NCI-H2107 treated with DMSO at 0.1 percent for 48 hours (cell line): ENCODE measurements around the gene ZNF236.
"Not testable (repeated sequence)": the region's sequence is repeated elsewhere in the genome, so short reads cannot be mapped to it uniquely, and the experiment has no call there.

Experiments used
- DNase-seq: peaks from one replicate; lab custom pipeline; 2025; ENCODE audit not compliant: unreplicated experiment; lab: John Stamatoyannopoulos, UW

The ZNF236 gene

DNA sequence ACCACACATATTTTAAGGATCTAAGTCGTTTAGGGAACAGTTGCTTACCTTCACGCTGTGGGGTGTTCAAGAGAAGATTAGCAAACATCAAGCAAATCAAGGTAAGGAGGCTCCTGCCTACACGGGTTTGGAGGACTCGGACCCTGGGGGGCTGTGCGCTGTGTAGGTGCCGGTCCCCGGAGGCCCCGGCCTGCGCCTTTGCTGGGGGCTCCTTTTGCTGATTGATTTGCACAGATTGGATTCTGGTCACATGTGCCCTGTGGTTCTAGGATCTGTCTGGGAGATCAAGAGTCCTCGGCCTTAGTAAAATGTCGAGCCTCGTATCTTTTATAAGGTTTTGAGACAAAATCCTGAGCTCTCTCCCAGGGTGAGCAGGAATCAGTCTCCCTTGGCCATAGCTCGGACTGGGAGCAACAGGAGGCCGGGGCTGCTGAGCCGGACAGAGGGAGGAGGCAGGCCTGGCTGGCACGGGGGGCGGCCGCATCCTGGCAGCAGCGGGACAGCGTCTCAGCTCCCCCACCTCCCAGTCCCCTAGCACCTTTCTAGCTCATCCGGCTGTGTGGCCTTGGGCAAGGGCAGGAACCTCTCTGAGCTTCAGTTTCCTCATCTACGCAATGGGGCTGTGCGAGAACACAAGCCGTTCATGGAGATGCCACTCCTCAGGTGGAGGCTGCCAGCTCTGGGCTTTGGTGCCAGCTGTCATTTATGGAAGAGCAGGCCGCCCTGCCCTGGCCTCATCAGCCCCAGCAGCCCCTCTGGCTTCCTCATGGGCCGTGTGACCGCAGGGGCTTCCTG lies 163.0 kb downstream of the ZNF236 start:
- DNase-seq: no peak

DNA sequence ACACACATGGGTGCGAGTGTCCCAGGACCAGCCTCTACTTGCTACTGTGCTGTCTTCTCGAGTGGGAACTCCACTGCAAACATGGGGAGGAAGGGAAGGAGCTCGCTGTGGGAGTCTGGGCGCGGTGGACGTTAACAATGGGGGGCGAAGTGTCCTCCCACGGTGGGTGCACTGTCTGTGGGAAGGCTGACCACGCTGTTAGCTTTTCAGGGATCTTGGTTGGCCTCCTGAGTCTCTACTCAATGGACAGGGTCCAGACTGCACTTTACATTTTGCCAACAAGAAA lies 163.5 kb downstream of the ZNF236 start:
- no peak for DNase-seq

DNA sequence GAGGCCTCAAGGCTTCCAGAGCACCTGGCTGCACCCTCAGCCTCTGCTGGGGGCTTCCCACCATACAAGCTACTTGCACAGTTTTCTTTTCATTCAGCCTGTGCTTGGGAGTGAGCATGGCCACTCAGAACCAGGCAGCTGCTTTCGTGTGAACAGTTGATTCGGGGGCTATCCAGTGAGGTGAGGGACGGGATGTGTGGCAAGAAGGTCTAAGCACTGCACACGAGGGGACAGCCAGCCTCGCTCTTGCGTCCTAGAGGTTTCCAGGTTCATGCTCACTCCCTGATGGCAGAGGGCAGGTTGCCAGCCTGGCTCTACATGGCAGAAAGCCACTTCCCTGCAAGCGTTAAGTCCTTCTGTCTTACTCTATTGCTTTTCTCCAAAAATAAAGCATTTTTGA lies 164.0 kb downstream of the ZNF236 start:
- DNase-seq: no peak

DNA sequence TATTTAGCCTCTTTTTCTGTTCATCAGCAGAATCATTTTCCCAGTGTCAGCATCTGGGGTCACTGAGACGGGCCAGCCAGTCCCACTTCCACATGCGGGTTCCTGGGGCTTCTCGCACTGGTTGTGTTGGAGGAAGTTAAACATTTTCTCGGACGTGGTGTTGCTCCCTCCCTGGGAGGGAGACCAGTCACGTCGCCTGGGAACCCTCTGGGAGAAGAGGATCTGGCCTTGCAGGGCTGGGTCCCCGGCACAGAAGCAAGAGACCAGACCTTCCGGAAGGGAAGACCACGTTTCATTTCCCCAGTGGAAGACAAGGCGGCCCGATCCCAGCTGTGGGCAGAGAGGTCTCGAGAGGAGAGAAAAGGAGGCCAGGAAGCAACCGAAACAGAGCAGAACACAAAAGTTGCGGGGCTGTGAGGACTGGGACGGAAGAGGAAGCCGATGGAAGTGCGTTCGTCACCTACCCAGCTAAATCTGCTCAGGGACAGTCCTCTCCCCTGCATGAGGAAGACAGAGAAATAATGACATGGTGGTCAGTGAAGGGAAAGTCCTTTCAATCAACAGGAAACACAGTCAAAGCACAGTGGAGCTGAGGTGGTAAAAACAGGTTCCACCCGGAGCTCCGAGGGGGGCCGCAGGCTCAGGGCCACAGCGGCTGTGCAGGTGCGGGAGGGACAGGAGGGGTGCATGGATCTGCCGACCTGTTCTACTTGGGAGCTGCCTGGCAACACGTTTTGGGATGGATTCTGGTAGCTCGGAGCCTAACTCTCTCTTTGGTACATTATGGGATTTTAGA lies 165.9 kb downstream of the ZNF236 start:
- no peak for DNase-seq

DNA sequence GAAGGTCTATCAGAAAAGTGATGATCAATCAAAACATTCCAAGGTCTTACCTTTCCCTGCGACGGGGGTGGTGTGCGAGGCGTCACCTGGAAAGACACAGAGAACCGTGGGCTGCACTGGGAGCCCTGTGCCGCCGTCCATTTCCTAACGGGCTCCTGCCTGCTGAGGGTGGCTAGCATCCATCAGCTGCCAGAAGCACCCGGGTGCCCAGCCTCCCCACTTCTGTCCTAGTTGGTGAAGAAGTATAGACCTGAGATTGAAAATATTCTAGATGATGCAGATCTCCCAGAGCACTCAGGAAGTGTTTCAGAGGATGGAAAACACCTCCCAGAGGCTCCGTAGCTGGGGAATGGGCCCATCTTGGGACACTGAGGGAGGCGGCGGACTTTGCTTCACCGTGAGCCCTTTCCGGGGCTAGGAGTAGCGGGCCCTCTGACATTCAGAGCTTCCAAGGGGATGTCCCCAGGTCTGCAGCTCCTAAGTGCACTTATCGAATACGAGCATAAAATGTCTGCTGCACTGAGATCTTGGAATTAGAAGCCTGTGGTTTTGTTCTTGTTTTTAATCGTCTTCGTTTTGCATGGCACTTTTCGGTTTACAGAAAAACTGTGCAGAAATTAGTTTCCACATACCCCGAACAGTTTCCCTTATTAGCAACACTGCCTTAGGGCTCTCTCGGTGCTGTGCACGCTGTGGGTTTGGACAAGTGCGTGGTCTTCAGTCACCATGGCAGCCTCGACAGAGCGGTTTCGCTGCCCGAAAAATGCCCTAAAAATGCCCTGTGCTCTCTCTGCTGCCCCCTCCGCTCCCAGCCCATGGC lies 166.7 kb downstream of the ZNF236 start:
- no peak for DNase-seq

DNA sequence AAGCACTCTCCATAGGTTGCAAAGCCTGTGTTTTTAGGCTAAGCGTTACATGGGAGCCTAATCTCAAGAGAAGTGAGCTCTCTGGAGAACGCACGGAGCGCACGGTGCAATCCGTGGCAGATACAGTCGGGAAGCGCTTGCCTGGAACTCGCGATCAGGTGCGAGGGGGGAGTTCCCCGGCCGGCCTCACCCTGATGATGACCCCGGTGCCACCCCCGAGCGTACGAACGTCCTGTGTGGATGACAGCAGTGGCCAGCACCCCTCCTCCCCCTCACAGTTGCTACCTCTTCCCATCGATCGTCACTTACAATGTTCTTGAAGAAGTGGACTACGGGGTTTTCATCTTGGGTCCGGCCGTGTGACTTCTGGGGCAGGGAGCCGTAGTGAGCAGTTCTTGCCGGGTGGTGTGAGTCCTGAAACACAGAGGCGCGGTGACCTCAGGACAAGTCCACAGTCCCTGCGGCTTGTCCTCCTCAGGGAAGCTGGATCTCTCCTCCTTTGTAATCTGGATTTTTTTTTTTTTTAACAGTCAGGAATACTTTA lies 167.4 kb downstream of the ZNF236 start:
- no peak for DNase-seq

DNA sequence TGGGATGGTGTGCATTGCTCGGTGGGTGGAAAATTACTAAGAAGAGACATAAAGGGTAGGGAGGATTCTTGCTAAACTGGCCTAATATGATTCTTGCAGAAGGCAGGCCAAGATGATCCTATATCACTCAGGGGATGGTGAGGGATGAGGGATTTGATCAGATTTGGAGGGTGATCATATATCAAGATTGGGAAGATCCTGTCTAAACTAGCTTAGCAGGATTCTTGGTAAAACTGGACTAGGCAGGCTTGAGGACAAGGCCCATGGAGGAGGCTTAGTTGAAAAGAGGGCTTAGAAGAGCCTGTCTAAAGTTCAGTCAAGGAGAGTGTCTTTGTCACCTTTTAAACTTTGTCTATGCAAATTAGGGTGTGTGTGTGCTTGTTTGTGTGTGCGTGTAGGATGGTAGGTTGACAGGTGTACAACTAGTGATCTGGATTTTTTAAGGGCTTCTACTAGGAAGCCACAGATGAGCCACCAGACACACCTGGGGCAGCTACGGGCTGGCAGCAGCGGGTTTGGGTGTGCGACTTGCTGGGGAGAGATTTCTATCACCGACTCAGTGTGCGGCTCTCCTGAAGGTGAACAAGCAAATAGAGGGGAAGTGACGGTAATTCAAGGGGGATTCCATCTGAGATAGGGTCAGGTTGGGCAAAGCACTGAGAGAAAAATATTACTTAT lies 168.1 kb downstream of the ZNF236 start:
- not testable (repeated sequence) for DNase-seq

DNA sequence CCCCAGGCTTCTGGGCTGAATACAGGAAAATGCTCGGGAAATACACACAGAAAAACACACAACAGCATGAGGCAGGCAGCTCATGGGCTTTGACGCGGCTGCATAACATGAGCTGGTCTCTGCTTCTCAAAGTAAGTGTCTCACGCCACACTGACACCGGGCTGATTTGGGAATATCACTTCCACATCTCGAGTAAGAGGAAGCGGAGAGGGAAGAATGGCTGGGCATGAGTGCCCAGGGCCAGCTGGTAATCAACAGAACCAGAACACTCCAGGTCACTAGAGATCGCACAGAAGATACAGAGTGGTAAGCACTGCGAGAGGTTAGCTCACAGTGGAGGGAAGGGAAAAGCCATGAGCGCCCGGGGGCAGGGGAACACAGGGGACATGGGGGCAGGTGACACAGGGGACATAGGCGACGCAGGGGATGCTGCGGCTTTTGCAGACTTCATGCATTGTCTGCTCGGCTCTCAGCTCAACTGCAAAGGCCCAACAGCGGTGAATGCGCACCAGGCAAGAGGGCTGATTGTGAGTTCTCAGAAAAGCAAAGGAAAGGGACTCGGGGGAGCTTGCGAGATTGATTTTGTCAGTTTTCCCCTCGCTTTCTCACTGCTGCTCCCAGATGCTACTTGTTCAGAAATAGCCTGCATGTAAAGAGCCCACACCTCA lies 168.8 kb downstream of the ZNF236 start:
- no peak for DNase-seq

DNA sequence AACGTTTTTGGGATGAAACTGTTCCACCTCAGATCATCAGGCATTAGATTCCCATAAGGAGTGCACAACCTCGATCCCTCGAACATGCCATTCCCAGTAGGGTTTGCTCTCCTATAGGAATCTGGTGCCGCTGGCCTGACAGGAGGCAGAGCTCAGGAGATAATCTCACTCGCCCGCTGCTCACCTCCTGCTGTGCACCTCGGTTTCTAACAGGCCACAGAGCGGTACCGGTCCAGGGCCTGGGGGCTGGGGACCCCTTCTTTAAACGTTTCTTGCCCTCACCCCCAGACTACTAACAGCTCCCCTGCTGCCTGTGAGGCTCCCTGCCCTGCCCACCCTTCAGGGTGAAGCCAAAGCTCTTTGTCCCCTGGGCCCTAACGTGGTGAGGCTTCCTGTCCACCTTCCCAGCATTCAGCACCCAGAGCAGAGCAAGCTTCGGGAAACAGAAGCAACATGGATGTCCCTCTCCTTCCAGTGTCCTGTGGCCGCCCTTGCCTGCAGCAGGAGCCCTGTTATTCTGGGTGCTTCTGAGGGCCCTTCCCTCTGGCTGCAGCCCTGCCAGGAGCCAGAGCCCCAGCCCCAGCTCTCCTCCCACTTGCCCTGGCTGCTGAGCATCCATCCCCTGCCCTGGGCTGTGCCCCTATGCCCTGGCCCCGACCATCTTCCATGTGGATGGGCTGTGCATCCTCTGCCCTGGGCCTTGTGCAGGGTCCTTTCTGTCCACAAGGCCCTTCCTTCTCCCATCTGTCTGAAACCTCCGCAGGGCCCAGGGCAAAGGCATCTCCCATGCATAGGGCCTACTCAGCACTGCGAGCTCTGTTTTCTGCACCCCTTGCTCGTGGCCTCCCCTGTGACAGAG lies 170.1 kb downstream of the ZNF236 start:
- no peak for DNase-seq

DNA sequence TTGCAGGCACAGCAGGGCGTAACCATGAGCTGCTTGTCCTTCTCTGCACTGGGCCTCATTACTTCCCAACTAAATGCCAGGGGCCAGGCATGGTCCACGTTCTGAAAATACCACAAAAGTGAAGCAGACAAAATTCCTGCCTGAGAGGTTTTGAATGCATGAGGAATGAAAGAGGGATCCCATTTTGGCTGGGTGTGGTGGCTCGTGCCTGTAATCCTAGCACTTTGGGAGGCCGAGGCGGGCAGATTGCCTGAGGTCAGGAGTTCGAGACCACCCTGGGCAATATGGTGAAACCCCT lies 170.7 kb downstream of the ZNF236 start:
- DNase-seq: no peak

DNA sequence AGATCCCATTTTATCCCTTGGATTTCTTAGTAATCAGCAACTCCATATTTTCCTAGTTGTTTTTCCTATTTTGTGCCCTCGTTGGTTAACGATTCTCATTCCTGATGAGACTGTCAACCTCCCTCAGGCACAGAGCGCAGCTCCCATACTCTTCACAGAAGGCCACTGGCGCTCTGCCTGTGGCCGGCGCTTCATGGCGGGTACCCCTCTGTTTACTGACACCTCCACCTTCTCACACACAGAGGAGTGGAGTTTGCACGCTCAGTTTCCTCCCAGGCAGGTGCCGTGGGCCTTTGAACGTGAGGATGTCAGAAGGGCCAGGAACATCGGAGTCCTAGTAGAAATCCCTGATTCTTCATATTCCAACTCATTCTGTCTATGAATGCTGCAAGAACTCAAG lies 171.2 kb downstream of the ZNF236 start:
- no peak for DNase-seq

DNA sequence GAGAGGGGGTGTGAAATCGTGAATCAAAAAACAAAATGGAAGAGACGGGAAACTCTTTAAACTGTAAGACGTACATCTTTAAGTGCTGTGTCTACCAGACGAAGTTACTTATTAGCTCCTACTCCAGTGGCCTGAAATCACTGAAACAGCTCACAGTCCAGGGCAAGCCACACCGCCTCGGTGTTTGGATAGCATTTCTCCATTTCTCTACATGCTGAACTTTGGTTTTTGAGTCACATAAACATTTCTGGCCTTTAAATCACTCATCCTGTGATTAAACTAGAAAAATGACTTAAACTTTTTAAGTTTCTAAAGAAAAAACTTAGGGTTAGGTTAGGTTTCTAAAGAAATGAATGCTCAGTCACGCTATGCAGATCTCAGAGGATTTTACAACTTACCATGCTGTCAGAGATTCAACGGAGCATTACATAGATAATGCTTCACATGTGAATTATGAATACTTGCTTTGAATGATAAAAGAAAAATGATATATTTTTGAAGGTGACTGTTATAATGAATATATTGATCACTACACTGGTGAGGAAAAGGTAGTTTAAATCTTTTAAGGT lies 171.8 kb downstream of the ZNF236 start:
- no peak for DNase-seq

DNA sequence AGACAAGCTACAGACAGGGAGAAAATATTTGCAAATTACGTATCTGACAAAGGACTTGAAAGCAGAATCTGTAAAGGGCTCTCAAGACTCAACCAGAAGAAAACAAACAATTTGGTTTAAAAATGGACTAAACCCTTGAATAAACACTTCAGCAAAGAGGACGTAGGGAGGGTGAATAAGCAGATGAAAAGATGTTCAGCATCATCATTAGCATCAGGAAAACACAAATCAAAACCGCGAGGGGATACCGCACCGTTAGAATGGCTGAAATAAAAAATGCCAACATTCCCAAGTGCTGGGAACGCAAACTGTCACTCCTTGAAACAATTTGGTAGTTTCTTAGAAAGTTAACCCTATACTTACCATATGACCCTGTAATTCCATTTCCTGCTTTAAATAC lies 173.5 kb downstream of the ZNF236 start:
- DNase-seq: no peak

DNA sequence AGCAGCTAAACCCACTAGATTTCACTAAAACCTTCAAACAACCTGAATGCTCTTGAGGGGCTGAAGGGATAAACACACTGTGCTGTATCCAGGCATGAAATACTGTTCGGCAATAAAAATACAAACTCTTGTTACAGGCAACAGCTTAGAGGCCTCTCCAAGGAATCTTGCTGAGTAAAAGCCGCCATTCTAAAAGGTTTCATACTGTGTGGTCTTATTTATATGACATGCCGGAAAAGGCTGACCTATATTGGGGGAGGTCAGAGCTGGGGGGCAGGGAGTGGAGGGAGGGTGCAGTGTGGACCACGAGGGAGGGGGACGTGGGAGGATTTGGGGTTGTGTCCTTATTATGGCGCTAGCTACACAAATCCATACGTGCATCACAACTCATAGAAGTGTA lies 174.1 kb downstream of the ZNF236 start:
- no peak for DNase-seq

DNA sequence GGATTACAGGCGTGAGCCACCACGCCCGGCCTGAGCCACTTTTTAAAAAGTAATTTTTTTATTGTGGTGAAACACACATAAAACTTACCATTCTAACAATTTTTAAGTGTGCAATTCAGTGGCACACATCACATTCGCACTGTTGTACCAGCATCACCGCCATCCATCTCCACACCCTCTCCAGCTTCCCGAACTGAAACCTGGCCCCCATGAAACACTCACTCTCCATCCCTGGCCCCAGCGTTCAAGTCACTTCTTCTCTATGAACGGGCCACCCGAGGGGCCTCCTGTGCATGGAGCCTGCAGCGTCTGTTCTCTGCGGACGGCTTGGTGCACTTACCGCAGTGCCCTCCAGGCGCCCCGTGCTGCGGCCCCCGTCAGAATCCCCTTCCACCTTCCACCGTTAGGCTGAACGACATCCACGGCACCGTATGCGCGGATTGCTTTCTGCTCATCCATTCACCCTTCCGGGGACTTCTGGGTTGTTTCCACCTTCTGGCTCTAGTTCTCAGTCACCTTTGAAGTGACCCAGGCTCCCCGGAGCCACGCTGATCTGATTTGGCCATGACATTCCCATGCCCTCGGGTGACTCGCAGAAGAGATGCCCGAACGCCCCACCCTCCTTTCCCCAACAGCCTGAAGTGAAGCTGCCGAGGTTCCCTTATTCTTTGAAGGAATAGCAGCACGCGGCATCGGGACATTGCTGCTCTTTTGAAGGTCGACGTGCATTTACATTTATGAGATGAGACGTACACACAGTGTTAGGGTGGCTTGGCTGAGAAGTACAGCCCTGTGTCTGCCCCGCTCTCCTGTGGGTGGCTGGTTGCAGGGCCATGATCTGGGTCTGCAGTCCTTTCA lies 175.8 kb downstream of the ZNF236 start:
- DNase-seq: no peak

DNA sequence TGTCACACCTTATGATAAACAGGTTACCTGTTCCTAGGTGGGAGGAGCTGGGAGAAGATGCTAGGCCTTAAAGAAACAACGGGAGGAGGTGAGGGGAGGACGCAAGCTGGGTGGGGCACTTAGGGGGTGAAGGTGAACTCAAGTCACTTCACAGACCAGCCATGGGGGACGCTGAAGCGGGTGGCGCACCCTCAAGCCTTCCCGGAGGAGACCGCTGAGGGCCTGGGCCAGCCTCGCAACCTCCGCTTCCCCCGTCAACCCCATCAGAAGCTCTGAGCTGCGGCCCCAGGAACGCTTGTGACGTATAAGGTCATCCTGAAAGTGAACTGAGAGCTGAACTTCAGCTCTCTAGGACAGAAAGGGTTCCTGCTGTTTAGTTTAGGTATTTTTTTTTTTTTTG lies 176.7 kb downstream of the ZNF236 start:
- DNase-seq: no peak

DNA sequence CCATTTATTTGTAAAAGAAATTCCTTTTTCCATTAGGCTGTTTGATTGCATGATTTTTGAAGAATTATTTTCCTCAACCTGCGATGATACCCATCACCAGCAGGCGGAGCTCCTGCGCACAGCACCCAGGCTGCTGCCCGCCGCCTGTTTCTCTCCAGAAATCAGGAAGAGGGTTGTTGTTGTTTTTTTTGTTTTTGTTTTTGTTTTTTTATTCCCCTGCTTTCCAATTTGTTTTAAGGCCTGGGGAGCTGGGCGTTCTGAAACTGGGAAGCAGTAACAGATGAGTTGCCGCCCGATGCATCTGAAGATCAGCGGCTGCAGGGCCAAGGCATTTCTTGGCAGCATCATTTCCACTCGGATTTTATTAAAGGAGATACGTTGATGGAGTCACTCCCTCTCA lies 178.2 kb downstream of the ZNF236 start:
- DNase-seq: peak; percentile 20

DNA sequence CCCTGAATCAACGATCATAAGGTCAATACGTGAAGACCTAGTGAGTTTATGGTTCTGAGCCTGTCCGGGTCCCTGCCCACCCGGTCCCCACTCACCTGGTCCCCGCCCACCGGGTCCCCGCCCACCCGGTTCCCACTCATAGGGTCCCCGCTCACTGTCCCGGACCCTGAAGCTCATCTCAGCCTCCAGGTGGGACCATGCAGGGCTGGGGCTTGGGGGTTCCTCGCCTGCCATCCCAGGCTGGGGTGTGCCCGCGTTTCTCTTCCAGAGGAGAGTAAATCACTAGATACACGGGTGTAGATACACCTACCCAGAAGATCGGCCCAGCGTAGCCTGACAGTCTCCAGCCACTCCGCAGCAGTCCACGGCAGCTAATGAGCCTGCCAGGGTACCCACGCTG lies 178.7 kb downstream of the ZNF236 start:
- no peak for DNase-seq

DNA sequence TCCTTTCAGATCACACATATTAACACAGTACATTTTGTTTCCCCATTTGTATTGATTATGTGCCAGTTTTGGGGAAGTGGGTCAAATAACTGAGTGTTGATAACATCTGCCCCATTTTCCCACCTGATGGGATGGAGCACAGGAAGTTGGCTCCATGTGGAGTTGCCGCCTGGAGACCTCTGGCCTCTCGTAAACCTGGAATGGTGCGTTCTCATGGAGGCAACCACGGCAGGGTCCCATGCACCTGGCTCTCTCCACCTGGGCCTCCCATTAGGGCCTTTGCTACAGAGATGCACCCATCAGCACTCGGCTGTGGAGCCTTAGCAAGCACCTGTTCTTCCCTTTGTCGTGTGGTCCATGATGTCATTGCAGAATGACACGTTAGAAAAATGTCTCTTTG lies 179.6 kb downstream of the ZNF236 start:
- peak; percentile 59 for DNase-seq
